HG03066 (cell line): ENCODE results near the gene PNMA8B.
"Not testable (repeated sequence)": the region's sequence is repeated elsewhere in the genome, so short reads cannot be mapped to it uniquely, and the experiment has no call there.

Experiments used
- ATAC-seq: cut with Tn5 transposase; IDR thresholded peaks from one replicate; pipeline ENCODE4 v1.9.1; 2021; ENCODE audit warnings: low read depth; ENCODE audit not compliant: unreplicated experiment

The PNMA8B gene

GRCh38 chr19:46514589-46515289 lies 19.1 kb upstream of the PNMA8B start:
- ATAC-seq = no peak

- no peak for ATAC-seq
Measured at GRCh38 chr19:46513461-46514236, 18.0 kb upstream of the PNMA8B start.

- no peak for ATAC-seq
Measured at GRCh38 chr19:46511237-46511636, 15.6 kb upstream of the PNMA8B start.

- ATAC-seq = no peak
Measured at GRCh38 chr19:46508206-46508605, 12.5 kb upstream of the PNMA8B start.

- no peak for ATAC-seq
Measured at GRCh38 chr19:46503848-46504453, 8.3 kb upstream of the PNMA8B start.

GRCh38 chr19:46502891-46503290 lies 7.2 kb upstream of the PNMA8B start:
- ATAC-seq = no peak

- no peak for ATAC-seq
Measured at GRCh38 chr19:46499692-46500091, 4.0 kb upstream of the PNMA8B start.

GRCh38 chr19:46497773-46498172 lies 2.1 kb upstream of the PNMA8B start:
- no peak for ATAC-seq

- not testable (repeated sequence) for ATAC-seq
Measured at GRCh38 chr19:46496886-46497285, 1.2 kb upstream of the PNMA8B start.

GRCh38 chr19:46496304-46496703 lies 637 bp upstream of the PNMA8B start:
- no peak for ATAC-seq

- ATAC-seq = no peak
Measured at GRCh38 chr19:46494941-46495785, 504 bp downstream of the PNMA8B start.

- ATAC-seq = no peak
Measured at GRCh38 chr19:46494146-46494940, 1.3 kb downstream of the PNMA8B start.

GRCh38 chr19:46493236-46494145 lies 2.2 kb downstream of the PNMA8B start:
- ATAC-seq = no peak

- no peak for ATAC-seq
Measured at GRCh38 chr19:46492841-46493235, 2.8 kb downstream of the PNMA8B start.

GRCh38 chr19:46491975-46492682 lies 3.5 kb downstream of the PNMA8B start:
- no peak for ATAC-seq

- ATAC-seq = no peak
Measured at GRCh38 chr19:46490774-46491173, 4.9 kb downstream of the PNMA8B start.

GRCh38 chr19:46489445-46490272 lies 6.0 kb downstream of the PNMA8B start:
- no peak for ATAC-seq
